HG02885 (cell line): Measurements from ENCODE around the gene ZNF652.
"Not testable (repeated sequence)": the region's sequence is repeated elsewhere in the genome, so short reads cannot be mapped to it uniquely, and the experiment has no call there.

Experiments
- ATAC-seq: cut with Tn5 transposase; IDR thresholded peaks from one replicate; pipeline ENCODE4 v1.9.1; 2021; ENCODE audit warnings: mild to moderate bottlenecking; ENCODE audit not compliant: unreplicated experiment, poor library complexity

ZNF652 gene

GRCh38 chr17:49277638-49278037 is 84.4 kb downstream of the ZNF652 start:
- no peak for ATAC-seq

GRCh38 chr17:49275981-49276380 is 86.1 kb downstream of the ZNF652 start:
- not testable (repeated sequence) for ATAC-seq

GRCh38 chr17:49269356-49269755 is 92.7 kb downstream of the ZNF652 start:
- no peak for ATAC-seq

- no peak for ATAC-seq
Measured at GRCh38 chr17:49267912-49268311, 94.1 kb downstream of the ZNF652 start.

- no peak for ATAC-seq
Measured at GRCh38 chr17:49266233-49266632, 95.8 kb downstream of the ZNF652 start.

GRCh38 chr17:49261540-49261939 is 100.5 kb downstream of the ZNF652 start:
- ATAC-seq, result not testable (repeated sequence)

GRCh38 chr17:49260817-49261291 is 101.2 kb downstream of the ZNF652 start:
- ATAC-seq, result no peak

- ATAC-seq, result peak; percentile 45
Measured at GRCh38 chr17:49260011-49260816, 101.8 kb downstream of the ZNF652 start.

- no peak for ATAC-seq
Measured at GRCh38 chr17:49259663-49260010, 102.4 kb downstream of the ZNF652 start.

- no peak for ATAC-seq
Measured at GRCh38 chr17:49258394-49258793, 103.7 kb downstream of the ZNF652 start.

- no peak for ATAC-seq
Measured at GRCh38 chr17:49255125-49255524, 106.9 kb downstream of the ZNF652 start.

- ATAC-seq, result no peak
Measured at GRCh38 chr17:49254066-49254465, 108.0 kb downstream of the ZNF652 start.

- no peak for ATAC-seq
Measured at GRCh38 chr17:49252148-49252695, 109.8 kb downstream of the ZNF652 start.

- no peak for ATAC-seq
Measured at GRCh38 chr17:49249890-49250522, 112.0 kb downstream of the ZNF652 start.

- no peak for ATAC-seq
Measured at GRCh38 chr17:49249292-49249794, 112.7 kb downstream of the ZNF652 start.

GRCh38 chr17:49247944-49248343 is 114.1 kb downstream of the ZNF652 start:
- no peak for ATAC-seq

- no peak for ATAC-seq
Measured at GRCh38 chr17:49244839-49245238, 117.2 kb downstream of the ZNF652 start.
